Measurements from ENCODE around the gene CARD10. TPM values are rescaled to one million over a fixed set of nuclear protein-coding genes. Genes with fewer than 3 reads are reported as not detected.

CARD10 gene
- total RNA-seq, 2 experiments from 2014 or later = 0.09 to 0.18 TPM

GRCh38 chr22:37480387-37481346 is 38.5 kb downstream of the CARD10 start:
- H3K36me3 Mint-ChIP-seq (ENCODE audit: low read depth) = peaks cover 59% of the 10 kb centered on the region
- POLR2A ChIA-PET = interaction anchor here (0.7 to 1.4 kb wide), 2 partner anchors 8 kb away, joined by 3 to 6 read pairs; no protein-coding TSS in a partner anchor

GRCh38 chr22:37479196-37479595 is 40.0 kb downstream of the CARD10 start:
- peaks cover 32% of the 10 kb centered on the region for H3K4me1 Mint-ChIP-seq (ENCODE audit: low read depth)

More at GRCh38 chr22:37480387-37481346, 38.5 kb downstream of the CARD10 start:
- Mint-ChIP-seq H3K27ac (peak overlapping the region; percentile 65), H3K27me3 (no peaks in the 10 kb centered on the region), H3K9me3 (no peaks in the 10 kb centered on the region), H3K4me3 (no peak overlapping the region), H3K4me1 (ENCODE audit: low read depth) (peaks cover 30% of the 10 kb centered on the region)
- DNase-seq = no peak
- ATAC-seq = no peak
- no peak for TF ChIP-seq CTCF (IDR thresholded peaks at IDR 0.05)
- CTCF ChIA-PET = interaction anchor here (1.5 to 4.1 kb wide), 2 partner anchors 8 to 16 kb away, joined by 6 to 16 read pairs; no protein-coding TSS in a partner anchor
- intact Hi-C loops (cut with micrococcal nuclease) = no loop called here

GRCh38 chr22:37476389-37477329 is 42.6 kb downstream of the CARD10 start:
- no peak for ATAC-seq
- no peaks in the 10 kb centered on the region for H3K27me3 Mint-ChIP-seq
- TF ChIP-seq CTCF (IDR thresholded peaks at IDR 0.05) = no peak
- DNase-seq = no peak
- H3K27ac Mint-ChIP-seq = peak overlapping the region; percentile 34
- ChIA-PET CTCF (interaction anchor here (0.7 kb wide), 1 partner anchor 21 kb away, joined by 3 read pairs; no protein-coding TSS in a partner anchor), POLR2A (interaction anchor here (1.3 kb wide), 1 partner anchor 8 kb away, joined by 7 read pairs; no protein-coding TSS in a partner anchor)
- peaks cover 12% of the 10 kb centered on the region for H3K4me1 Mint-ChIP-seq (ENCODE audit: low read depth)
- intact Hi-C loops (cut with micrococcal nuclease) = no loop called here
- no peak overlapping the region for H3K4me3 Mint-ChIP-seq
- H3K9me3 Mint-ChIP-seq = no peaks in the 10 kb centered on the region
- peaks cover 46% of the 10 kb centered on the region for H3K36me3 Mint-ChIP-seq (ENCODE audit: low read depth)

More at GRCh38 chr22:37479196-37479595, 40.0 kb downstream of the CARD10 start:
- Mint-ChIP-seq H3K27me3 (no peaks in the 10 kb centered on the region), H3K9me3 (no peaks in the 10 kb centered on the region), H3K27ac (peak overlapping the region; percentile 20), H3K36me3 (ENCODE audit: low read depth) (peaks cover 52% of the 10 kb centered on the region), H3K4me3 (no peak overlapping the region)
- intact Hi-C loops (cut with micrococcal nuclease) = no loop called here
- POLR2A ChIA-PET = no interaction called here
- CTCF ChIA-PET = no interaction called here
- ATAC-seq (no peak), DNase-seq (no peak)
- TF ChIP-seq CTCF (IDR thresholded peaks at IDR 0.05) = no peak

- H3K4me3 Mint-ChIP-seq = no peak overlapping the region
- no peaks in the 10 kb centered on the region for H3K9me3 Mint-ChIP-seq
- peaks cover 5% of the 10 kb centered on the region for H3K4me1 Mint-ChIP-seq (ENCODE audit: low read depth)
- CTCF ChIA-PET = interaction anchor here (0.9 to 1.0 kb wide), 2 partner anchors 18 to 150 kb away, joined by 3 read pairs; no protein-coding TSS in a partner anchor
- H3K36me3 Mint-ChIP-seq (ENCODE audit: low read depth) = peaks cover 48% of the 10 kb centered on the region
- intact Hi-C loops (cut with micrococcal nuclease) = no loop called here
- no peak overlapping the region for H3K27ac Mint-ChIP-seq
- DNase-seq (no peak), ATAC-seq (no peak)
- POLR2A ChIA-PET = interaction anchor here (1.5 kb wide), 1 partner anchor 138 kb away, joined by 4 read pairs; no protein-coding TSS in a partner anchor
- TF ChIP-seq CTCF (IDR thresholded peaks at IDR 0.05) = no peak
- H3K27me3 Mint-ChIP-seq = no peaks in the 10 kb centered on the region
Measured at GRCh38 chr22:37474447-37475090, 44.6 kb downstream of the CARD10 start.

All from activated CD8-positive, alpha-beta T cell treated with anti-CD3 and anti-CD28 coated beads for 36 hours (primary cell).